GM21737 (cell line): ENCODE results near the gene GFPT2.

Experiments
- ATAC-seq: cut with Tn5 transposase; IDR thresholded peaks from one replicate; pipeline ENCODE4 v1.9.1; 2021; ENCODE audit warnings: mild to moderate bottlenecking, moderate library complexity; ENCODE audit not compliant: unreplicated experiment

GFPT2 gene

GRCh38 chr5:180334751-180335613 is 18.2 kb downstream of the GFPT2 start:
- no peak for ATAC-seq

GRCh38 chr5:180334176-180334575 is 19.0 kb downstream of the GFPT2 start:
- no peak for ATAC-seq

- ATAC-seq = no peak
Observed at GRCh38 chr5:180333661-180334060, 19.5 kb downstream of the GFPT2 start.

DNA sequence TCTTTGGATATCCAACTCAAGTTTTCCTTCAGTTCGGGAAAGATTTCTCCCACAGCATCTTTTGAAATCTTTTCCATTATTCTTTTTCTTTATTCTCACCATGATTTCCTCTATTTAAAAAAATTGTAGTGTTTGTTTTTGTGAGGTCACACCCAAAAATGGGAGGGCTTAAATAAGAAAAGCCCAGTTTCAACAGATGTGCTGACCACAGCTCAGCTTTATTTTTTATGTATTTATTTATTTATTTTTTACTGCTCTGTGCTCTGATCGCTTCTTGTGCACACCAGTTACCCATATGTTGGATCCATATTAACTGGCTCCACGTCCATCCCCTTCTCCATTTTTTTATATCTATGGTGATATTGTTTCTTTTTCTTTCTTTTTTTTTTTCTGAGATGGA is 20.3 kb downstream of the GFPT2 start:
- ATAC-seq = no peak

DNA sequence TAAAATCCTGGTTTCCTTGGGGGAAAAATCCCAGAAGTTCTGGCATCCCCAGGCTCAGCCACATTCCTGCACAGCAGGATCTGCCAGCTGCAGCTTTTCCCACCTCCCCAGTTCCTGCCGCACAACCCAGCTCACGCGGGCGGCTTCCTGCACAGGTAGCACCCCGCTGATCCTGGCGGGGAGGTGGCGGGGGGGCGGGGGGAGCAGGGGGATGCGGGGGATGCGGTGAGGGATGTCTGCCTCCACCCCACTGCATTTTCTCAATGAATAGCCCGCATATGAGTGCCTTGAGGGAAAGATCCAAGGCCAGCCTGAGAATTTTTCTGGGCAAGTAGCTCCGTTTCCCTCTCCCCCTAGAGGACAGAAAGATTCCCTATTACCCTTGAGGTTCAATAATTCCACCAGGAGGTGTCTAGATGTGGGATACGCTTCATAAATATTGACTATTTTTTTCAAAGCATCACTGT is 21.1 kb downstream of the GFPT2 start:
- no peak for ATAC-seq

GRCh38 chr5:180331647-180331950 is 21.5 kb downstream of the GFPT2 start:
- no peak for ATAC-seq

DNA sequence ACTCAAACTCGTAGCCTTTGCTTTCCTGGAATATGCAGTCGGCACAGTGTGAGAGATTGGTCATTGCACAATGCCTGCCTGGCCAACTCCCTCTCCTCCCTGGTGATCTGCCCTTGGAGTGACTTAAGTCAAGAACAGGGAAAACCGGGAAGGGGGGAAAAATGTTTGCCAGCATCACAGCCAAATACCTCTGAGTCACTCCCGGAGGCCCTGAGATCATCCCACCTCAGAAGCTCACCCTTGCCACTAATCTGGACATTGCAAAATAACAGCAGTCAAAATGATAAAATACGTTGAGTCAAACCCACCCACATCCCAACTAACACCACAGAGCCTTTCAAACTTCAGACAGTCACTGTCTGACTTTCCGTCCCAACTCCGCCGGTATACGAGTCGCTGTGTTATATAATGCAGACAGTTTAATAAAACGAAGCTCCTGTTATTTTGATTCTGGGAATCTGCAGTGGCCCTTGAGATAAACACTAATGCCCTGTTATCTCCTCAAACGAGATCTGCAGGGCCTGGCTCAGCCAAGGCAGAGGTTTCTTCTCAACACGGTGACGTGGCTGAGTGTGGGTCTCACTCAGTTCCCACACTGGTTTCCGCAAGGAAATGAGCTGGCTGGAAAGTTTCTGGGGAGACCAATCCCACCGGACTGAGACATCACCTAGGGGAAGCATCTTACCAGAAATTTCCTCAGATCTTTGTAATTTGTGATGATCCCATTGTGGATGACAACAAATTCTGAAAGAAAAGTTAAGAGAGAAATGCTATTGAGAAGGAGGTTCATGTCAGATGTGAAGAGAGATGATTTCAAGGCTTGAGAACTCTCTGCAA is 22.1 kb downstream of the GFPT2 start:
- ATAC-seq = no peak

GRCh38 chr5:180330270-180330648 is 22.9 kb downstream of the GFPT2 start:
- no peak for ATAC-seq

DNA sequence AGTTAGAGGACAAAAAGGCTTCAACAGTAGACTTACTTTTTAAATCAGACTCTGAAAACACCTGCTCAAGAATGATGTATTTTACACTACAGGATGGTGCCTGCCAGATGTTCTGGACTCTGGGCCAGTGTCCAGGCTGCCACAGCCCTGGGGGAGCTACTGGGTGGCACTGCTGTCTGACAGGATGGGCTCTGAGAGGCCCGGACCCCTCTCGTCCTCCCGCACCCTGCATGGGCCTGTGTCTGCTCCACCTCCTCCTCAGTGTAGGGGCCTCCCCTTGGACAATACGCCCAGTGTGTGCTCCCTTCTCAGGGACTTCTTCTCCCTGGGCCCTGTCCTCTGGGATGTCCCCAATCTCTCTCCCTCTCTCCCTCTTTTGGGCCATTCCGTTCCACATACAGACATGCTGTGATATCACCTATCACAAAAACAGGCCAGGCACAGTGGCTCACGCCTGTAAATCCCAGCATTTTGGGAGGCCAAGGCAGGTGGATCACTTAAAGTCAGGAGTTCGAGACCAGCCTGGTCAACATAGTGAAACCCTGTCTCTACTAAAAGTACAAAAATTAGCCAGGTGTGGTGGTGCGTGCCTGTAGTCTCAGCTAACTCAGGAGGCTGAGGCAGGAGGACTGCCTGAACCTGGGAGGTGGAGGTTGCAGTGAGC is 23.4 kb downstream of the GFPT2 start:
- ATAC-seq = no peak

- ATAC-seq = no peak
Observed at GRCh38 chr5:180329138-180329435, 24.0 kb downstream of the GFPT2 start.

DNA sequence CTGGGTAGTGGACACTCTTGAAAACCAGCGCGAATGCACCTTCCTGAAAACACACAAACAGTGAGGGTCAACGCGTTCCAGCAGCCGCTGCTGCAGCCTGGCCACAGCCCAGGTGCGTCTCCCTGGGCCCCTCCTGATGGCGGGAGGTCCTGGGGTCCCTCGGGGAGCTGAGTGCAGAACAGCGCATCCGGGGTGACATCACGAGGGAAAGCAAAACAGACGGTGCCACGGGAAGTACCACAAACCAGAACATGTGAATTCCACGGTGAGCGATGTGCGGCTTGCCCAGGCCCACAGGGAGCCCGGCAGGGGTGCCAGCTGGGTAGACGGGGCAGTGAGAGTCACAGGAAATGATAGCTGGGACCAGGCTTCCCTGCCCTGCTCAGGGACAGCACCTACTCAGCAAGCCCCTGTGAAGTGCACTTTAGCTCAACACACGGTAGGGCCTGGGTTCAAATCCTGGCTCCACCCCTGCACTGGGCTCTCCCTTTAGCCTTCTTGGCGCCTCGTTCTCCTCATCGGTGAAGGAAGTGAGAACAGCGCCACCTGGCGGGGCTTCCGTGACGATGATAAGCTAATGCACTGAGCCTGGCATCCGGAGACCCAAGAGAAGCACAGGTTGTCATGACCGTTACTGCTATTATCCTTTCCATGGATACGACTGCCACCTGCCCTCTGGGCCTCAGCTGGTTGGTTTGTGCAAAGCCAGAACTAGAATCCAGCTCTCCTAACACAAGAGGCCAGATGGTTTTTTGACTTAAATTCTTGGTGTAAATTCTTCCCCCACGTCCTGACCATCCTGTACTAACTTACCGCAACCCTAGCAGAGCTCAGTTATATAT is 24.6 kb downstream of the GFPT2 start:
- no peak for ATAC-seq

DNA sequence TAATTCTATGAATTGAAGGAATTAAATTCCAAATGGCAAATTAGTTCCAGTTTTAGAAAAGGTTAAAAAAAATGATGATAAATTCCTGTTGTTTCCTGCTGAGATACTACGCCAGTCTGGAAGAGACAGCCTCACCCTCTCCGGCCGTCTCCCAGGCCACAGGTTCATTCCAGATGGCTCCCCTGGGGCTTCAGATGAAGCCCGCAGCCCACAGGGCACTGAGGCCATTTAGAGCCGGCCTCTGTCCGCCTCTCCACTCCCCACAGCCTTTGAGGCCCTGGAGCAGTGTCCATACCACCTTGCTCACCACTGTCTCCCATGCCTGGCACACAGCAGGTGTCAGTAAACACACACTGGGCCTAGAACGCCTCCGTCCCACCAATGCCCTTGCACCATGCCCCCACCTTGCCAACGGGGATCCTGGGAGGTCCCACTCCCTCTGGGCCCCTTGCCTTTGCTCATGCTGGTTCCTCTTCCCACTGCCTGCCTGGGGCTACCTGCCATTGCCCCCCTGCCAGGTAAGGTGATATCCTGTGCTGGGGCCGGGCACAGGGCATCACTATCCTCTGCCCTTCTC is 26.1 kb downstream of the GFPT2 start:
- no peak for ATAC-seq

DNA sequence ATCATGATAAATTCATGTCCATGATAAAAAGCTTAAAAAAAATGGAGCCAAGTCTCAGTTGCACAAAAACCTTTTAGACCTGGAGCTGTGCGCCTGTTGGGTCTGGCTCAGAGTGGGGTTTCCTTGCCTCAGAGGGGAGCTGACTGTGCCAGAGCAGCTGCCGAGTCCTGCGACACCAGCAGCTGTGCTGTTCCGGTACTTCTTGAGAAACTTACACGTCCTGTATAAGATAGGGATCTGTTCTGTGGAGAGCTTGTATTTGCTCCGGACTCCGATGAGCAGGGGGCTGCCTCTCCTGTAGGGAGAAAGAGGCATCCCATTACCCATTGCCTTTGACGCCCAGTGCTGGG is 28.6 kb downstream of the GFPT2 start:
- ATAC-seq = no peak

DNA sequence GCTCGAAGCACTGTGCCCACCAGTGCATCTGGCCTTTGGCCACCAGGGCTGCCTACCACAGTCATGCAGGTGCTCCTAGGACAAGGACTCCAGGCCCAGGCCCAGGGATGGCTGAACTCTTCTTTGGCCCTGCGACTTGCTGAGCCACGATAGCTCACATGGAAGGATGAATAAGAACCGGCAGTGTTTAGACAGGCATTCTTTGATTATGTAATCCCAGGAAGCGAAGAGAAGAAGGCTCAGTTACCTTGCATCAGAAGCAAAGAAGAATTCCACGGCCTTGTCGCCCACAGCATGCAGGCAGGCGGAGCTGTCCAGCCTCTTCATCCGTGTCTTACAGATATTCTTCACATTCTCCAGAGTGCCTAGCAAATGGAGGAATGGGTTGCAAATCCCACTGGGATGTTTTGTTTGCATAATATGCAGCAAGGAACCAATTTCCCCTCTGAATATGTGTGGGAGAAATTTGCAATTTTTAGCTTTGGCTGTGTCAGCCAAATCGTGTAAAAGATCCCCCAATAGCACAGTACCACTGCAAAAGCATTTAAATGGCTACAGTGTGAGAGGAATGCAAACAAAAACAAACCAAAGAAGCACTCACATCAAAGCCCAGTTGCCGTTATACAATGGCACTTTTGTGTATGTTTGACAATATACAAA is 29.1 kb downstream of the GFPT2 start:
- no peak for ATAC-seq

GRCh38 chr5:180323160-180323559 is 30.0 kb downstream of the GFPT2 start:
- ATAC-seq = no peak

GRCh38 chr5:180318456-180319089 is 34.6 kb downstream of the GFPT2 start:
- no peak for ATAC-seq

DNA sequence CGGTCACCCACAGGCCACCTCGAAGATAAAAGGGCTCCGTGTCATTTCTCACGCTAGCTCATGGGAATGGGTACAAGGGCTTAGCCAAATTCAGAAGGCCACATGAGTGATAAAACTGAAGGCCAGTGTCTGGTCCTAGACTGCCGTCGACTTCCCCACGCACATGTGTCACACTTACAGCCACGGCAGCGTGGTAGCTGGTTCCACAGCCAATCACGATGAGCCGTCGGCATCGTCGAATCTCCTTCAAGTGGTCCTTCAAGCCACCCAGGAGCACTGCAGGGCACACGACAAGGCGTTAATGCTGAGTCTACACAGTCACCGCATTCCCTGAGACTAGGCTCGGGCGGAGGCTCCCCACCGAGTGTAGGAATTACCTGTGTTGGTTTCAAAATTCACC is 36.5 kb downstream of the GFPT2 start:
- no peak for ATAC-seq

DNA sequence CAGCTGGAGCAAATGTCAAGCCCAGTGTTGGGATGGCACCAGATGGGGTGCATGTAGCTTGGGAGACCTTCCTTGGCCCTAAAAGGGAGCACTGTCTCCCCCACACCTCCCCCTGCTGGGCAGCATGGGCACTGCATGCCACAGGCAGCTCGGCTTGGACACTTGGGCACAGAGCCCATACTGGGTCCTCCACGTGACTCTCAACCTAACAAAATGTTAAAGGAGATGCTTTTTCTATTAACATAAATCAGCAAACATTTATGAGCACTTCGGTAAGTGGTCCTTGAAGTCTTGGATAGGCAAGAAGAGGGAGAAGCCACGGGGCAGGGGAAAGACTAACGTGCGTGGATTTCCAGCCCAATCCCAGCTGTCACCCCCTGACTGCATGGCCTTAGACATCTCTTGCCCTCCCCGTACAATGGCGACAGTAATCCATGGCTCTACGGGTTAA is 37.3 kb downstream of the GFPT2 start:
- ATAC-seq = peak; percentile 65

- no peak for ATAC-seq
Observed at GRCh38 chr5:180313677-180314505, 39.2 kb downstream of the GFPT2 start.
